A172 (cell line): ENCODE measurements around the gene MAPK1. TPM values are rescaled to one million over a fixed set of nuclear protein-coding genes. Genes with fewer than 3 reads are reported as not detected.
"Not testable (repeated sequence)": the region's sequence is repeated elsewhere in the genome, so short reads cannot be mapped to it uniquely, and the experiment has no call there.

Experiments used
- DNase-seq: peaks from one replicate; pipeline ENCODE4 v3.0.0-alpha.2; 2015; ENCODE audit warnings: low spot score
- total RNA-seq: library from RNA; depleted of rRNA; stranded (reverse); fragments of >200 nt; shearing (Covaris generic); gene quantifications from 2 replicates; pipeline ENCODE4 v1.2.3, GENCODE V29; 2014

The MAPK1 gene
- total RNA-seq, 1 experiment from 2014 or later, result 41.2 TPM

DNA sequence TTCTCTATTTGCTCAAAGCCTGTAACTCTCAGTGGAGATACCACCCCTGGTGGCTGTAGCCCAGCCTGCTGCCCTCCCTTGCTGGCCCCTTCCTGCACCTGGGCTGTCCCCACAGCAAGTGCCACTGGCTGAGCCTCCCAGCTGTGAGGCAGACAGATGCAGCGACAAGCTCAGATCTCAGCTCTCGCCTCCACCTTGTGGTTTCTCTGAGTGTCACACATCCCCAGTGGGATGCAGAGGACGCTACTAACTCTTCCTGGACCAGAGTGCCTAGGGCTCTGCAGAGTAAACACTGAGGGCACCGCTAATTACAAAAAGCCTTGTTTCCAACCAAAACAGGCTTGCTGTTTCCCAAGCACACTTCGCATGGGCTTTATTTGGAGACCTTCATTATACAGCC, 140.8 kb downstream of the MAPK1 start:
- DNase-seq, result no peak

DNA sequence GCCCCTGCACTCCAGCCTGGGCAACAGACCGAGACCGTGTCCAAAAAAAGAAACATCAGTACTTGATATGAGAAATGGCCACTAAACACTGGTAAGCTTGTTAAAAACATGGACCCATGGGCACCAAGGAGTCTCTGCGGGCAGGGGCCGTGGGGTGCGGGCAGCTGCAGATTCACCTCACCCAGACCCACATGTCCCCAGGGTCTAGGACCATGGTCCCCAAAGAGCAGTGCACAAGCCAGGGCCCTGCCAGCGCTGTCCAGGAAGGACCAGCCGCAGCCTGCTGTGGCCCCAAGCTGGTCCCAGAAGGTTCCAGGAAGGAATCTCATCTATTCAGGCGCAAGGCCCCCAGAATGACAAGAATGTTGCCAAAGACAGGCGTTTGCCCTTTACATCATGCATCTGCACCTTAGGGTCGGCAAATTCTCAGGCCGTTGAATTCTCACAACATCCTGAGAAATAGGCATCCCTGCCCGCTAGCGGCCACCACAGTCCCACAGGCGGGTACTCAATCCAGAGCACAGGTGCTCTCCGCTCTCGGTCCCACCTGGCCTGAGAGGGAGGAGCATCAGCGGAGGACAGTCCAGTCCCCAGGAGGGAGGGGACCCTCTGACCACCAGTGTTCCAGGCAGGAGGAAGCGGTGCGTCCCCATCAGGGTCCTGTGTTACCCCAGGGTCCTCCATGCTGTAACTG, 141.3 kb downstream of the MAPK1 start:
- DNase-seq, result no peak

DNA sequence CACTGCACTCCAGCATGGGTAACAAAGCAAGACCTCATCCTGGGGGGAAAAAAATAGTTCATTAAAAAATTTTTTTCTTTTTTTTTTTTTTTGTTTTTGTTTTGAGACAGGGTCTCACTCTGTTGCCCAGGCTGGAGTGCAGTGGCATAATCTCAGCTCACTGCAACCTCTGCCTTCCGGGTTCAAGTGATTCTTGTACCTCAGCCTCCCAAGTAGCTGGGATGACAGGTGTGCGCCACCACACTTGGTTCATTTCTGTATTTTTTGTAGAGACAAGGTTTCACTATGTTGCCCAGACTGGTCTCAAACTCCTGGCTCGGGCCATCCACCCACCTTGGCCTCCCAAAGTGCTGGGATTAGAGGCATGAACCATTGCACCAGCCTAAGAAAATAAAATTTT, 142.9 kb downstream of the MAPK1 start:
- DNase-seq, result not testable (repeated sequence)

DNA sequence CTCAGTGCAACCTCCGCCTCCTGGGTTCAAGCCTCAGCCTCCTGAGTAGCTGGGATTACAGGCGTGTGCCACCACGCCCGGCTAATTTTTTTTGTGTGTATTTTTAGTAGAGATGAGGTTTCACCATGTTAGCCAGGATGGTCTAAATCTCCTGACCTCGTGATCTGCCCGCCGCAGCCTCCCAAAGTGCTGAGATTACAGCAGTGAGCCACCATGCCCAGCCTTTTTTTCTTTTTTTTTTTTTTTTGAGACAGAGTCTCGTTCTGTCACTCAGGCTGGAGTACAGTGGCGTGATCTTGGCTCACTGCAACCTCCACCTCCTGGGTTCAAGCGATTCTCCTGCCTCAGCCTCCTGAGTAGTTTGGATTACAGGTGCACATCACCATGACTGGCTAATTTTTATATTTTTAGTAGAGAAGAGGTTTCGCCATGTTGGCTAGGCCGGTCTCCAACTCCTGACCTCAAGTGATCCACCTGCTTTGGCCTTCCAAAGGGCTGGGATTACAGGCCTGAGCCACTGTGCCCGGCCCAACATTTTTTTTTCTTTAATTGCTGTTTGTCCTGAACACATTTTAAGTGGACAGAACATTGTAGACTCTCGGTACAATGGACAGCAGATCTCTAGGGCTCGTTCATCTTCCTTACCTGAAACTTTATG, 146.1 kb downstream of the MAPK1 start:
- not testable (repeated sequence) for DNase-seq

DNA sequence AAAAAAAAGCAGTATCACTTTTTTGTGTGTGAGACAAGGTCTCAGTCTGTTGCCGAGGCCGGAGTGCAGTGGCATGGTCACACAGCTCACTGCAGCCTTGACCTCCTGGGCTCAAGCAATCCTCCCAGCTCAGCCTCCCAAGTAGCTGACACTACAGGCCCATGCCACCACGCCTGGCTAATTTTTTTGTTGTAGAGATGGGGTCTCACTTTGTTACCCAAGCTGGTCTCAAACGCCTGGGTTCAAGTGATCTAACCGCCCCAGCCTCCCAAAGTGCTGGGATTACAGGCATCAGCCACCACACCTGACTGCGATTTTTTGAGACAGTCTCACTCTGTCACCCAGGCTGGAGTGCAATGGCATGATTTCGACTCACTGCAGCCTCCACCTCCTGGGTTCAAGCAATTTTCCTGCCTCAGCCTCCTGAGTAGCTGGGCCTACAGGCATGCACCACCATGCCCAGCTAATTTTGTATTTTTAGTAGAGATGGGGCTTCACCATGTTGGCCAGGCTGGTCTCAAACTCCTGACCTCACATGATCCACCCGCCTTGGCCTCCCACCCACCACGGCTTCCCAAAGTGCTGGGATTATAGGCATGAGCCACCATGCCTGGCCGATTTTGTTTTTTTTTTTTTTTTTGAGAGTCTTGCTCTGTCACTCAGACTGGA, 147.1 kb downstream of the MAPK1 start:
- DNase-seq, result not testable (repeated sequence)

DNA sequence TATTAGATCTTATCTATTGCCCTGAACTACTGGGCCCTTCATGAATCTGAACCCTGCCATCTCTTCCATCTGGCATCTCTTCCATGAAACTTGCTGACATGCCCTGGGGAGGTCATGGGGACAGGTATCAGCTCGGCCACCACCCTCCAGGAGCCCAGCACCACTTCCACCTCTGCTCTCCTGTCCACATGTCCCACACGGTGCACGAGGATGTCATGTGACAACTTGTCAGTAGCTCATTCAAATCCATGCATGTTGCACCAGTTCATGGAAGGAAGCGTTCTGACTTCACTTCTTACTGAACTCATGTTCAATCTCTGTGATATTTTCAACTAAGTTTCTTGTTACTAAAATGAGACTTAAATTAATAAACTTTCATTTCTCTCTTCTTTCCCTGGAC, 148.4 kb downstream of the MAPK1 start:
- DNase-seq, result no peak

DNA sequence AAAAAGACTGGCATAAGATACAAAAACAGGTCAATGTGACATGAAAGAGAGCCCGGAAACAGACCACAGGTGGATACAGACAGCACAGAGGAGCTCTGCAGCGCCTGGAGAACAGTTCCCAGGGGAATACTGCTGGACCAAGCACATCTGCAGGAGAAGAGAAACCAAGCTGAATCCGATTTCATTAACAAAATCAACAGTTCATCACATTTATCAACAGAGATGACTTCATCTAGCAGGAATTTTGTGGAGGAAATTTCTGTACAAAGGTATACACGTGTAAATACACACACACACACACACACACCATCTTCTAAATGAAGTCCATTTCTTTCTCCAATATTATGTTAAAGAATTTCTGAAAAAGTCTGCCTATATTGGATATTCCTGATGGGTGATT, 148.9 kb downstream of the MAPK1 start:
- no peak for DNase-seq

DNA sequence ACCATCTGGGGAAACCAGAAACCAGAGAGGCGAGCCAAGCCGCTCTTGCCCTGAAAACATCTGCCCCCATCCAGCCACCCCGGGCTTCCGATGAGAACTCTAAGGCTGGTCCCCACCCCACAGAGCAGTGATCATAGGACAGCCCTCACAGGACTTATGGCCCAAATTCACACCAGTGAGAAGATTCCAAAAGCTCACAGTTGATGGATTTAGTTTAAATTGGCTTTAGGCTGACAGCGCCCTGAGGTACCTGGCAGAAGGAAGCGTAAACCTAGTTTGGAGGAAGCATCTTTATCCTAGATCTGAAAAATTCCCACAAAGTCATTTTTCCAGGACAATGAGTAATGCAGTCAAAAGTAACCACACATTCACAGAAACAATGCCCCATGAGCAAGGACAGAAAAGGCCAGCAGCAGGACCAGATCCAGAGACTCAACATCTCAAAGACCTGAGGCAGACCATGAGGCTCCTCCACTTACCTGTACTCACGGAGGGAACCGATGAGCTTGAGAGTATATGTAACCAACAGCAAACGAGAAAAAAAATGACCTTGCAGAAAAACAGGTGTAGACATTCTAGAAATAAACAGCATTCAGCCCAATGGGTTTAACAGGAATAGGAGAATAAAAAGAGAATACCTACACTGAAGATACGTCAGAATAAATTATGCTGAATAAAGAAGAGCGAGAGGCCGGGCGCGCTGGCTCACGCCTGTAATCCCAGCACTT, 150.9 kb downstream of the MAPK1 start:
- not testable (repeated sequence) for DNase-seq

DNA sequence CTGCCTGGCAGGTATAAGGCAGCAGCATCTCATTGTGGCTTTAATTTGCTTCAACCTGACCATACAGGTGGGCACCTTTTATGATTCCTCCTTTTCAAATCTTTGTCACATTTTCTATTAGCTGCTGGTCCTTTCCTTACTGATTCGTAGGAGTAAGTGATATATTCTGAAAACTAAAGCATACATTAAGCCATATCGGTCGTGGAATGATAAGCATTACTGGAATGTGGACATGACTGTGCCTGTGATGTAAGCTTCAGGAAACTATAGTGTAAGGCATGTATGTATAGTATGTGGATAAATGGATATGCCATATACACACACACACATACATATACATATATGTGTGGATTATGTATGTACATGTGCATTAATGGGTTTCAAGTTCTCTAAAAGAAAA, 152.7 kb downstream of the MAPK1 start:
- no peak for DNase-seq

DNA sequence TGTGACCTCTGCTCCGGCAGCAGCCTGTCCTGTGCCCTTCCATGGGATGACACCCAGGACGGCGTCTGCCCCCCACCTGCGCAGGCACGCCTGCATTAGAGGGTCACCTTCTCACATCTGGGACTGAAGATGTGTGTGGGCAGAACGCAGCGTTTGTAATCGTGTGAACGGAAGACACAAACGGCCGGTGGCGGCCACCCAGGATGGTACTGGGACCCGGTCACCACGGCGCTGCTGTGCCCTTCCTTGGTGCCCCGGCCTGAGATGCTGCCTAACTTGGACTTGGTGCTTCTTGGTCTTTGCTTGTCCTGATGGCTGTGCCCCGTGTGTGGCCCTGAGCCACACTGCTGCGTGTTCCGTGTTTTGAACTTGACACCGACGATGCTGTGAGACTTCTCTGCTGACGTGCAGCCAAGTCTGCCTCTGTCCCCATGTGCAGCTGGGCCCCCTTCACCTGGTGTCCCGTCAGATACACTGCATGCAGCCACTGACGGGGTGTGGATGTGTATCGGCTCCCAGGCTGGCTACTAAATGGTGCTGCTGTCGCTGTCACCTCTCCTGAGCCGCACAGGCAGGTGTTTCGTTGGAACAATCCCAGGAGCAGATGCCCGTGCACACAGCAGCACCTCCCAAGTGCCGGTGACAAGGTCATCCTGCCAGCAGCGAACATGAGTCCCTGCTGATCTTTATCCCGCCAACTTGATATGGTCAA, 153.2 kb downstream of the MAPK1 start:
- DNase-seq, result no peak

DNA sequence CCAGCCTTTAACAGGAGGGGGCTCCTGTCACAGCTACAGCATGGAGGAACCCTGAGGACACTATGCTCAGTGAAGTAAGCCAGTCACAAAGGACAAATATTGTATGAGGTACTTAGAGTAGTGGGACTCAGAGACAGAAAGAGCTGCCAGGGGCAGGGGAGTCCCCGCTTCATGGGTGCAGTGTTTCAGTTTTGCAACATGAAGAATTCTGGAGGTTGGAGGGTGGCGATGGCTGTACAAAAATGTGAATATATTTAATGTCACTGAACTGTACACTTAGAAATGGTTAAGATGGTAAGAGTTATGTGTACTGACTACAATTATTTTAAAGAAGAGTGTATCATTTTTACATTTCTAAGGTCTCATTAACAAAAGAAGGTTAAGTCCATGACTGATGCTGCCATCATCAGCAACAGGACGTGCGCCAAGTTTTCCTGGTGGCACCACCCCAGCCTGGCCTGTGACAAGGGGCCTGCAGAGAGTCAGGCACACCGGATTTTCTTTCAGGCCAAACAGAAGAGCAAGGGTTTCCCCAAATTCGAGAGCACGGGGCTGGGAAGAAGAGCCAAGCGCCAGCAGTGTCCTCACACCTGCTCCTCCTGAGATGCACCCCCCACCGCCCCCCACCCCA, 153.9 kb downstream of the MAPK1 start:
- peak; percentile 10 for DNase-seq

DNA sequence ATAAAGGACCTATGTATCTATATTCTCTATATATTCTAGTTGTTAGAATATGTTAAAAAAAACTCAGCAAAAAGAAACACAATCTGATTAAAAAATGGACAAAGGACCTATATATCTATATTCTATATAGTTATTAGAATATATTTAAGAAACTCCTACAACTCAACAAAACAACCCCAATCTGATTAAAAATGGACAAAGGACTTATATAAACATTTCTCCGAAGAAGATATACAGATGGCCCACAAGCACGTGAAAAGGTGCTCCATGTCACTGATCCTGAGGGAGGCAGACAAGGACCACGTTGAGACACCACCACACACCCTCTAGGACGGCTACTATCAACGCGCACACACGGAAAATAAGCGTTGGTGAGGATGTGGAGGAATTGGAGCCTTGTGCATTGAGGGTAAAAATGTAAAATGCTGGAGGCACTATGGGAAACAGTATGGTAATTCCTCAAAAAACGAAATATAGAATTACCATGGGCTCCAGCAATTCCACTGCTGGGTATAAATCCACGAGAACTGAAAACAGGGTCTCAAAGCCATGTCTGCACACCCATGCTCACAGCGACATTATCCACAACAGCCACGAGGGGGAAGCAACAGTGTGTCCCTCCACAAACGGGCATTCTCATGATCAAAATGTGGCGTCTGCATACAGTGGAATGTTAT, 154.6 kb downstream of the MAPK1 start:
- peak; percentile 47 for DNase-seq

DNA sequence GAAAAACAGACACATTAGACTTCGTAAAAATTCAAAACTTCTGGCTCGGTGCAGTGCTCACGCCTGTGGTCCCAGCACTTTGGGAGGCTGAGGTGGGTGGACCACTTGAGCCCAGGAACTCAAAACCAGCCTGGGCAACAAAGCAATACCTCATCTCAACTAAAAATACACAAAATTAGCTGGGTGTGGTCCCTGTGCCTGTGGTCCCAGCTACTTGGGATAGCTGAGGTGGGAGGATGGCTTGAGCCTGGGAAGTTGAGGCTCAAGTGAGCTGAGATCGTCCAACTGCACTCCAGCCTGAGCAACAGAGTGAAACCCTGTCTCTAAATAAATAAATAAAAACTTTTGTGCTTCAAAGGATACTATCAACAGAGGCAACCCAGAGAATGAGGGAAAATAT, 155.6 kb downstream of the MAPK1 start:
- no peak for DNase-seq

DNA sequence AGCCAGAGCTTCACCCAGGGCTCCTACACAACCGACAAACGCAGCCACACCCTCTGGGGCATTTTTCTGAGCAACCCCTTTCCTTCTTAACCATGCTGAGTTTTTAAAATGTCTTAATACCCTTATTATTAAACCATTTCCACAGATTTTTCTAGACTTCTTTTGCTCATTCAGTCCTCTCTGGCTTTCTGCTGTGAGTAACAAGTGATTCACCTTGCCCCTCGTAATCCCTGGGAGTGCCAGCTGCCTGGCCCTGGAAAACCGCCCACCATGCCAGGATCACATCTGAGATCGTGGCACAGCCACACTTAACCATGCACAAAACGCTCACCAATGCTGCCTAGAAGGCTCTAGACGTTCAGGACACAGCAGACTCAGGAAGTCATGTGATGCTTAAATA, 157.3 kb downstream of the MAPK1 start:
- no peak for DNase-seq

DNA sequence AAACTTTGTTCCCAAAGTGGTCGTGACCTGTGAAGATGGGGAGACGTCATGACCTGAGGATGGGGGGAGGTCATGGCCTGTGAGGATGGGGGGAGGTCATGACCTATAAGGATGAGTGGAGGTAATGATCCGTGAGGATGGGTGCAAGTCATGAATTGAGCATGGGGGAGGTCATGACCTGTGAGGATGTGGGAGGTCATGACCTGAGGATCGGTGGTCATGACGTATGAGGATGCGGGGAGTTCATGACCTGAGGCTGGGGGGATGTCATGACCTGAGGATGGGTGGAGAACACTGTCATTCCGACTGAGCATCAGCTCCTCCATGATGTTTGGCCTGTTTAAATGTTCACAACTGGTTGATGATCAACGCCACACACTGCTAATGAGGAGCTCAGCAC, 157.8 kb downstream of the MAPK1 start:
- no peak for DNase-seq

DNA sequence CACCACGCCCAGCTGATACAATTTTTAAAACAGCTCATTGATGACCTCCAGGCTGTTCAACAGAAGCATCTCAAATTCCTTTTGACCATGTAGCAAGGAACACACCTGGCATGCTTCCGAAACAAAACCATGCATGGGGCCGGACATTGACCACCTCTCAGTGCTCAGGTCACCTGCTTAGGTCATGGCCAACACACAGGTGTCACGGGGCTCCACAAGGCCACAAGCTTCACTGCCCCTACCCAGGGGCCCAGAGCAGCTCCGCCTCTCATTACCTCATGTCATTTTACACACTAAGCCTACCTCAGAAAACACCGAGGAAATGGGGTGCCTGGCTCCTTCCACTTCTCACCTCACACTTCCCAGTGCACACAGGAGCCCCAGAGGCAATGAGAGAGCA, 158.5 kb downstream of the MAPK1 start:
- no peak for DNase-seq

DNA sequence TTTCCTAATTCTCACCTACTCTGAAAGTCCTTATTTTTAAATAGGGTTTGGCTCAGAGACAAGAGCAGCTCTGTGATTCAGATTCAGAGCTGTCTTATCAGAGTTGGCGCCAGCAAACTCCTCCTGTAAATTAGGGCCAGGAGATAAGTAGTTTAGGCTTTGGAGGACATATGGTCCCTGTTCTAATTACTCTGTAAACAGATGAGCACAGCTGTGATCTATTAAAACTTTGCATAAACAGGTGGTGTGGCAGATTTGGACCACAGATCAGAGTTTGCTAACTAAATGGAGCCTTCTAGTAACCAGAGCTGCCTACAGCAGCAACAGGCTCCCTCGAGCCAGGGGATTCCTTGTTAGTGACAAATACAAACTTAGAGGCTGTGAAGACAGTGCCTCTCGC, 159.8 kb downstream of the MAPK1 start:
- DNase-seq, result no peak
